HEK293T (cell line): ENCODE measurements around the gene FNDC3B.

Experiments used
- CTCF ChIA-PET: fragments of 350-600 bp; formaldehyde crosslinking; extraction: SDS; loops from one replicate; lab custom pipeline; 2021; ENCODE audit warnings: antibody characterized with exemption, inconsistent platforms; lab: Yijun Ruan, JAX
- POLR2A ChIA-PET: fragments of 350-600 bp; formaldehyde crosslinking; extraction: SDS; loops from one replicate; lab custom pipeline; 2020; ENCODE audit warnings: antibody characterized with exemption, inconsistent platforms; lab: Yijun Ruan, JAX
- DNase-seq: peaks from one replicate; pipeline ENCODE4 v3.0.0; 2012; ENCODE audit warnings: mixed read lengths; ENCODE audit errors: extremely low spot score
- ARNT ChIP-seq: fragments of 450-650 bp; IDR thresholded peaks from 2 replicates; pipeline ENCODE4 v1.6.1; 2017; ENCODE audit warnings: mild to moderate bottlenecking
- BHLHE40 ChIP-seq: fragments of 450-650 bp; IDR thresholded peaks from 2 replicates; pipeline ENCODE4 v1.6.1; 2016; ENCODE audit warnings: mild to moderate bottlenecking, moderate library complexity, borderline replicate concordance
- CTBP1 ChIP-seq: fragments of 450-650 bp; IDR thresholded peaks from 2 replicates; pipeline ENCODE4 v1.6.1; 2016; ENCODE audit warnings: borderline replicate concordance
- ELF4 ChIP-seq: fragments of 450-650 bp; IDR thresholded peaks from 2 replicates; pipeline ENCODE4 v1.6.1; 2017; ENCODE audit warnings: antibody characterized with exemption
- FOXA1 ChIP-seq: fragments of 450-650 bp; IDR thresholded peaks from 2 replicates; pipeline ENCODE4 v1.6.1; 2016; ENCODE audit warnings: mild to moderate bottlenecking
- FOXK2 ChIP-seq: fragments of 450-650 bp; IDR thresholded peaks from 2 replicates; pipeline ENCODE4 v1.6.1; 2016; ENCODE audit warnings: mild to moderate bottlenecking
- FOXM1 ChIP-seq: fragments of 450-650 bp; IDR thresholded peaks from 2 replicates; pipeline ENCODE4 v1.6.1; 2017; ENCODE audit warnings: mild to moderate bottlenecking, borderline replicate concordance
- HDGF ChIP-seq: fragments of 450-650 bp; IDR thresholded peaks from 2 replicates; pipeline ENCODE4 v1.6.1; 2017; ENCODE audit warnings: antibody characterized with exemption, borderline replicate concordance
- L3MBTL2 ChIP-seq: fragments of 450-650 bp; conservative IDR thresholded peaks from 2 replicates; pipeline ENCODE4 v1.6.1; 2016; ENCODE audit warnings: mild to moderate bottlenecking
- LEF1 ChIP-seq: fragments of 450-650 bp; IDR thresholded peaks from 2 replicates; pipeline ENCODE4 v1.6.1; 2017; ENCODE audit warnings: mild to moderate bottlenecking, borderline replicate concordance
- NFRKB ChIP-seq: fragments of 450-650 bp; IDR thresholded peaks from 2 replicates; pipeline ENCODE4 v1.6.1; 2016; ENCODE audit warnings: mild to moderate bottlenecking, moderate library complexity
- SP1 ChIP-seq: fragments of 450-650 bp; IDR thresholded peaks from 2 replicates; pipeline ENCODE4 v1.6.1; 2017
- SUZ12 ChIP-seq: fragments of 450-650 bp; IDR thresholded peaks from 2 replicates; pipeline ENCODE4 v1.6.1; 2016; ENCODE audit warnings: mild to moderate bottlenecking
- TARDBP ChIP-seq: fragments of 450-650 bp; IDR thresholded peaks from 2 replicates; pipeline ENCODE4 v1.6.1; 2016
- ZNF384 ChIP-seq: fragments of 450-650 bp; IDR thresholded peaks from 2 replicates; pipeline ENCODE4 v1.6.1; 2016
- TF ChIP-seq, protein P1 (sequence below): fragments of 450-650 bp; IDR thresholded peaks from 2 replicates; pipeline ENCODE4 v1.6.1; 2016

Gene FNDC3B

GRCh38 chr3:172323894-172324610 lies 284.7 kb downstream of the FNDC3B start:
- ChIA-PET CTCF (interaction anchor here (1.0 kb wide), 1 partner anchor 8 kb away, joined by 6 read pairs; no protein-coding TSS in a partner anchor), POLR2A (no interaction called here)
- no peak for DNase-seq
- no peak for TF ChIP-seq ARNT
- no peak for TF ChIP-seq L3MBTL2
- TF ChIP-seq FOXK2, result no peak
- TF ChIP-seq NFRKB, result no peak
- no peak for TF ChIP-seq BHLHE40
- TF ChIP-seq, protein P1, sequence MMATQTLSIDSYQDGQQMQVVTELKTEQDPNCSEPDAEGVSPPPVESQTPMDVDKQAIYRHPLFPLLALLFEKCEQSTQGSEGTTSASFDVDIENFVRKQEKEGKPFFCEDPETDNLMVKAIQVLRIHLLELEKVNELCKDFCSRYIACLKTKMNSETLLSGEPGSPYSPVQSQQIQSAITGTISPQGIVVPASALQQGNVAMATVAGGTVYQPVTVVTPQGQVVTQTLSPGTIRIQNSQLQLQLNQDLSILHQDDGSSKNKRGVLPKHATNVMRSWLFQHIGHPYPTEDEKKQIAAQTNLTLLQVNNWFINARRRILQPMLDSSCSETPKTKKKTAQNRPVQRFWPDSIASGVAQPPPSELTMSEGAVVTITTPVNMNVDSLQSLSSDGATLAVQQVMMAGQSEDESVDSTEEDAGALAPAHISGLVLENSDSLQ, result no peak
- TF ChIP-seq LEF1, result no peak
- no peak for TF ChIP-seq CTBP1
- no peak for TF ChIP-seq HDGF
- no peak for TF ChIP-seq SUZ12
- no peak for TF ChIP-seq ZNF384
- no peak for TF ChIP-seq ELF4
- no peak for TF ChIP-seq FOXM1
- TF ChIP-seq FOXA1, result no peak
- TF ChIP-seq TARDBP, result no peak
- TF ChIP-seq SP1, result no peak

GRCh38 chr3:172324611-172325203 lies 285.3 kb downstream of the FNDC3B start:
- ChIA-PET CTCF (no interaction called here), POLR2A (interaction anchor here (1.1 kb wide), 1 partner anchor 11 kb away, joined by 3 read pairs; no protein-coding TSS in a partner anchor)
- TF ChIP-seq BHLHE40 (no peak), LEF1 (no peak), SP1 (no peak), ZNF384 (no peak), L3MBTL2 (no peak), TARDBP (no peak), HDGF (no peak), ARNT (no peak), ELF4 (no peak), NFRKB (no peak), FOXA1 (no peak), FOXK2 (no peak), CTBP1 (no peak), FOXM1 (no peak), SUZ12 (no peak)
- TF ChIP-seq, protein P1, result no peak
- DNase-seq, result no peak

- POLR2A ChIA-PET, result interaction anchor here (1.1 kb wide), 1 partner anchor 12 kb away, joined by 3 read pairs; no protein-coding TSS in a partner anchor
- TF ChIP-seq SUZ12 (no peak), FOXM1 (no peak), FOXK2 (no peak), BHLHE40 (no peak), ZNF384 (no peak), FOXA1 (no peak), ARNT (no peak)
- TF ChIP-seq, protein P1, result no peak
- CTCF ChIA-PET, result no interaction called here
- DNase-seq, result no peak
These were observed 286.1 kb downstream of the FNDC3B start for GRCh38 chr3:172325461-172325860.

DNA sequence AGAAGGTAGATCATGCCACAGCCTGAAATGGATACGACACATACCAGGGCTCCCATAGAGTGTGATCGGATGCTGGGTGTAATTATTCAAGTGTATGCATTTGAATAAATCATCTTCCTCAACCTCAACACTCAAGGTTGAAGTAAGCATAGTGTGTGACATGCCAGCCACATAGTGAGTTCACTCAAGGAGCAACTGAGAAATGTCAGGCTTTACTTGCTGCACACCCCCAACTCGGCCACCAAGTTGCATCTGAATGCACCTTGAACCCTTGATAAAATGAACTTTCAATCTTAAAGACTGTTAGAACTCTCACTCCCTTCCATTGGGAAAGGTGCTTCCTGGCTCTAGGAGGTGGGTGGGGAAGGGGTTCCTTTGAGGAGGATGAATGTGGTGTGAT lies 287.6 kb downstream of the FNDC3B start:
- ChIA-PET POLR2A (no interaction called here), CTCF (no interaction called here)
- no peak for DNase-seq
- TF ChIP-seq SP1, result no peak
- no peak for TF ChIP-seq FOXK2
- TF ChIP-seq HDGF, result no peak
- TF ChIP-seq LEF1, result no peak
- no peak for TF ChIP-seq ZNF384
- TF ChIP-seq SUZ12, result no peak
- no peak for TF ChIP-seq FOXA1
- TF ChIP-seq L3MBTL2, result no peak
- no peak for TF ChIP-seq FOXM1
- TF ChIP-seq ARNT, result no peak
- TF ChIP-seq, protein P1, result no peak
- no peak for TF ChIP-seq NFRKB

DNA sequence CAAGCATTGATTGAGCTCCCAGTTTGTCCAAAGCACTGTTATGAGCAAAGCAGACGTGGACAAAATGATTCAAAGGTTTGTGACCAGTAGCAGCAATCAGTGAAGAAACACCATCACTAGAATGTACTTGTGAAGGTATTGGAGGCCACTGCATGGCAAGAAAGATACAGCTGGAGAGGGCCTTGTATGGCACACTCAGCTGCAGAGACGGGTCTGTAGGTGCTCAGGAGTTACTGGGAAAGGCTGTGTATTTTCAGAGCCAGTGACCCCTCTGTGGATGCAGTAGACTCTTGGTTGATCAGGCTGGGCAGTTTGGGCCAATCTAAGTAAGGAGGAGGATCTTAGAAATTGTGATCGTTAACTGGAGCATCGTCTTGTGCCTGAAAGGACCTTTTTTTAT lies 288.9 kb downstream of the FNDC3B start:
- ChIA-PET CTCF (interaction anchor here (0.6 kb wide), 1 partner anchor 1834 kb away, joined by 3 read pairs; no protein-coding TSS in a partner anchor), POLR2A (no interaction called here)
- no peak for DNase-seq
- TF ChIP-seq TARDBP (no peak), SP1 (no peak), NFRKB (no peak), SUZ12 (no peak), CTBP1 (no peak), ARNT (no peak), FOXM1 (no peak), FOXK2 (no peak), L3MBTL2 (no peak), ELF4 (no peak), FOXA1 (no peak), LEF1 (no peak), HDGF (no peak), ZNF384 (no peak), BHLHE40 (no peak)
- TF ChIP-seq, protein P1, result no peak
